Measurements from ENCODE around the gene TNS1.

- TF ChIP-seq EZH2 (IDR thresholded peaks at IDR 0.05) (no peak), POLR2AphosphoS5 (IDR thresholded peaks at IDR 0.05; ENCODE audit: borderline replicate concordance, low read depth, low read length) (no peak)
These were observed 51.1 kb downstream of the TNS1 start for GRCh38 chr2:217951521-217952247.

Measured in SK-N-MC (cell line).